HG03521 (cell line): ENCODE measurements around the gene PTPRN2.

ENCODE experiments used
- ATAC-seq: cut with Tn5 transposase; IDR thresholded peaks from one replicate; pipeline ENCODE4 v1.9.1; 2021; ENCODE audit warnings: mild to moderate bottlenecking, moderate library complexity; ENCODE audit not compliant: unreplicated experiment

PTPRN2 gene

GRCh38 chr7:158070222-158070920 is 517.3 kb downstream of the PTPRN2 start:
- ATAC-seq = no peak

GRCh38 chr7:158068853-158069252 is 518.8 kb downstream of the PTPRN2 start:
- ATAC-seq = no peak

DNA sequence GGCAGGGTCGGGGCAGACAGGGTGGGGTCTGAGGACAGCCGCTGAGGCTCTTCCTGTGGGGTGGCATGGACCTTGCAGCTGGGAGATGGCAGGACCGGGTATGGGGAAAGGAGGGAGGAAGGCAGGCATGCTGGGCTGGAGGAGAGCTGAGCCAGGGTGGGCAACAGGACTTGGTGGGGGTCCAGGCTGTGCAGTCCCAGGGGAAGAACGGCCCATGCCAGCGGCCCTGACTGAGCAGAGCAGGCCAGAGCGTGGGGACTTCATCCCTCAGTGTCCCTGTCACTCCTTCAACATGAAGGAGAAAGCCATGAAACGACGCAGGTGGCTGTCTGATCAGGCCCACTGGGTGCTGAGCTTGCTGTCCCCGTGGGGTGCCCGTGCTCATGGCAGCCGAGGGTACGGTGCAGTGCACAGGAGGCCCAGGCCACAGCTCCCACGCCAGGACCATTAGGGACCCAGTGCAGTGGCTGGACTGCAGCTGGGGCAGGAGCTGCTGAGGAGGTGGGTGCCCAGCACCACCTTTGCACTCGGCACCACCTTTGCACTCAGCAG is 519.6 kb downstream of the PTPRN2 start:
- no peak for ATAC-seq

DNA sequence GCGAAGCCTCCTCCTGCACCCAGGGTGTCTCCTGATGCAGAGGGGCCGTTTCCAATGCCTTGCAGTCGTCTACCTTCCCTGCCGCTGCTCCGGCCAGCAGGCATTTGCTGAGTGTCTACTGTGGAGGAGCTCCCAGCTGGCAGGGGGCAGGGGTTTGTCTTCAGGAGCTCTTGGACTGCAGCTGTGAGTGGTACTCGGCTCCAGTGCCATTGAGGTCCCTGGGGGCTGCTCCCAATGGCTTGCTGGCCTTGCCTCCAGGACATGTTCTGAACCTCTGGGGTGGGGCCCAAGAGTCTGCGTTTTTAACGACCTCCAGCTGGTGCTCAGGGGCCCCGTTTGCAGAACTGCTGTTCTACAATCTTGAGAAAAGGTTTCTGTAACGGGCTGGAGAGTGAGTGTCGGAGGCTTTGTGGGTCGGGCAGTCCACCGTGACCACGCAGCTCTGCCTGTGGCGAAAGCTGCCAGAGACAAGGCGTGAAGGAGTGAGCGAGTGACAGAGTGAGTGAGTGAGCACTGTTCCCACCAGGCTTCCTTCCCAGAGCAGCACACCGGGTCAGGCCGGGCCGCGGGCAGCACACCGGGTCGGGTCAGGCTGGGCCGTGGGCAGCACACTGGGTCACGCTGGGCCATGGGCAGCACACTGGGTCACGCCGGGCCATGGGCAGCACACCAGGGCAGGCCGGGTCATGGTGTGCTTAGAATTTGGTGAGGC is 520.2 kb downstream of the PTPRN2 start:
- no peak for ATAC-seq

- ATAC-seq = no peak
These were observed 521.5 kb downstream of the PTPRN2 start for GRCh38 chr7:158066085-158066484.

GRCh38 chr7:158065340-158065739 is 522.3 kb downstream of the PTPRN2 start:
- no peak for ATAC-seq

DNA sequence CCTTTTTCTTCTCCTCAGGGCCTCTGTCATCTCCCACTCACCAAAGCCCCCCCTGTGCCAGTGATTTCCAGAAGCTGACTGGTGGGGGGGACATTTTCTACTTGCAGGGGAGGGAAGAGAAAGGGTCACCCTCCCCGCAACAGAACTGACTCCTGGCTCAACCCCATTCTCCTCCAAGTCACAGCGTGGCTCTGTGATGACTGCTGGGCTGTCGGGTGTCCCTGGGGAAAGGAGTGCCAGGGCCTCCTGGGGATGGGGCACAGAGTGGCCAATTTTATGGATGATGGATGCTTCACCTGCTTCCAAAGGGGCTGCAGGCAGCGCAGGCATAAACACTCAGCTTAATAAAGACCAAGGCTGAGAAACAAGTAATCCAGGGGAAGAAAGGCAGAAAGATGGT is 523.0 kb downstream of the PTPRN2 start:
- ATAC-seq = no peak

GRCh38 chr7:158063850-158064610 is 523.6 kb downstream of the PTPRN2 start:
- ATAC-seq = no peak

- no peak for ATAC-seq
These were observed 525.0 kb downstream of the PTPRN2 start for GRCh38 chr7:158062661-158063060.

DNA sequence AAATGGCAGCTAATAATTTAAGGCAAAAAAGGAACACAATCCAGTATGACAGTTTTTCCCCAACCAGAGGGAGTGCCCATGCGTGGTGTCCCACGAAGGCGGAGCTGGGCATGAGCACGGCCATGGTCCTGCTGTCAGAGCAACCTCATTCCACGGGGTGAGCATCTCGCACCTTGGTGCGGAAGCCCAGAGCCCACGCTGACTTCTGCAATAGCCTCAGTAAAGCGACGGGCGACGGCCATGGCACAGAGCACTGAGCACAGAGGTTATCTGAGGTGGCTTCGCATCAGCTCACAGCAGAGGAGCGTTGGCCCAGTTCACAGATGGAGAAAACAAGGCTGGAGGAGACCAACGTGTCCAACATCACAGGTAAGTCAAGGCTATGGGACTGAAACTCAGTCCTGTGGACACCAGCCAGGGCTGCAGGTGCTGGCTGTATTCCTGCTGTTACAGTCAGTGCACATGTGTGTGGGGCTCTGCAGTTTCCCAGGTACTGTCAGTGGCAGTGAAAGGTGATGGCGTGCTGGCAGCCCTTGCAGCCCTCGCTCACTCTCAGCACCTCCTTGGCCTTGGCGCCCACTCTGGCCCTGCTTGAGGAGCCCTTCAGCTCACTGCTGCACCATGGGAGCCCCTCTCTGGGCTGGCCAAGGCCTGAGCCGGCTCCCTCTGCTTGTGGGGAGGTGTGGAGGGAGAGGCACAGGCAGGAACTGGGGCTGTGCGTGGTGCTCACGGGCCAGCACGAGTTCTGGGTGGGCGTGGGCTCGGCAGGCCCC is 525.6 kb downstream of the PTPRN2 start:
- no peak for ATAC-seq

- ATAC-seq = no peak
These were observed 526.5 kb downstream of the PTPRN2 start for GRCh38 chr7:158061026-158061630.

DNA sequence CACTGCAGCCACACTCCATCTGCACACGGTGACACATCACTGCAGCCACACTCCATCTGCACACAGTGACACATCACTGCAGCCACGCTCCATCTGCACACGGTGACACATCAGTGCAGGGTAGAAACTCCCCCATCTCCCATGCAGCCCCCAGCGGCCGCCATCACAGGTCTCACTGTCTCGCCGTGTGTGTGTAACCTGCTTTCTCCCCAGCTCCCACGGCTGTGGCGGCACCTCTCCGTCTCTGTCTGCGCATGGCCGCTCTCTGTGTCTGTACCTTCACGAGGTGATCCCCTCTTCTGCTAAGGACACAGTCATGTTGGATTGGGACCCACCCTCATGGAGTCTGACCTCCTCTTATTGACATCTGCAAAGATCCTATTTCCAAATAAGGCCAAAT is 527.4 kb downstream of the PTPRN2 start:
- no peak for ATAC-seq

DNA sequence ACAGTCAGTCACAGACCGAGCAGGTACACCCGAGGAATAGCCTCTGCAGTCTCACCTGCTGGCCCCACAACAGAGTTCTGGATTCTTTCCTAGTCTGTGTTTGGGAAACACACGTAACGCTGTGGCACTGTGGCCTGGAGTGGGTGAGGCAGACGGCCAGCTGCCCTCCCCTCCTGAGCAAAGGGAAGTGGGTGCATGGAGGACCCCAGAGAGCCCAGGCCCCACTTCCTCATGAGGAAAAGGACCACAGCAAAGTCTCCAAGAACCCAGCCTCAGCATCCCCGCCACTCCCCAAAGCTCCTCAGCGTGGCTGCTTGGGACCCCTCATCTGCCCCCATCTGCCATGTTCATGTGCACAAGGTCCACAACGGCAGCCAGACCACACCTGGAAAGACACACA is 530.2 kb downstream of the PTPRN2 start:
- ATAC-seq = no peak

DNA sequence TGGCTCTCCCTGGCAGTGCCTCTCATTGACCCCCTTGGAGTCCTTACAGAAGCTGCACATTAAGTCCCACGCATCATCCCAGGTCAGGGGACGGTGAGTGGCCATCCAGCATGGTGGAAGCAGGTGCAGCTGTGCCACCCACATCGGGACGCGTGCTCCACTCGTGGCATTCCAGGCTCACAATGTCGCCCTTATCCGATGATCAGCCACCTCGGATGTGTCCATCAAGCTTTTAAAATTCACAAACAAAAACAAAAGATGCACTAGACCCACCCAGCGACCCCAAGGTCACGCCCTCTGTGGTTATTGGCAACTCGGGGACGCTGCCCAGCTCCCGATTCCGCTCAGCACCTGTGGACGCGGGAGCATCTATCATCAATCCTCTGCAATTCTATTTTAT is 530.9 kb downstream of the PTPRN2 start:
- ATAC-seq = no peak

DNA sequence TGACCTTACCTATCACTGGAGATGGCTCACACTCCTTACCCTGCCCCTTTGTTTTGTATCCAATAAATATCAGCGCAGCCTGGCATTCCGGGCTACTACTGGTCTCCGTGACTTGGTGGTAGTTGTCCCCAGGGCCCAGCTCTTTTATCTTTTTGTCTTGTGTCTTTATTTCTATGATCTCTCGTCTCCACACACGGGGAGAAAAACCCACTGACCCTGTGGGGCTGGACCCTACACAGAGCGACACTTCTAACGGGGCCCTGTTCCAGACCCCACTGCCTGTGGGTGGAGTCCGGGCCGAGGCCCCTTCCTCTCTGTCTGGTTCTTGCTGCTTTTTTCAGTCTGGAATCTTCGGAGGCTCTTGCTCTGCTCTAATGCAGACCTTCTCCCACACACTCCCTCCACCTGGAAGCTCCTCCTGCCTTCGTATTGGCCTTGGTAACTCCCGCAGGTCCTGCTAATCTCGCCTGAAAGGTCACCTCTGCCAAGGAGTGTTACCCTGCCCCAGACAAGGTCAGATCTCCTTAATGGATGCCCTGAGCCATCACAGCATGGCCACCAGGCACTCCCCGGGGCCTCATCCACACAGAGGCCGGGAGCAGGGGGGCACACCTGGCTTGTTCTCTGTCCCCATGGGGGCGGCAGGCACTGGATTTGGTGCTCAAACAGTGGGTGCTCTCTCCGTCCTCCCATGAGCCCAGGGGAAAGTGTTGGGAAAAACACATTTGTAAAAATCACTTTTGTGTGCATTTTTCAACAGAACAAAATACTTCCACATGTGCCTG is 531.7 kb downstream of the PTPRN2 start:
- no peak for ATAC-seq

DNA sequence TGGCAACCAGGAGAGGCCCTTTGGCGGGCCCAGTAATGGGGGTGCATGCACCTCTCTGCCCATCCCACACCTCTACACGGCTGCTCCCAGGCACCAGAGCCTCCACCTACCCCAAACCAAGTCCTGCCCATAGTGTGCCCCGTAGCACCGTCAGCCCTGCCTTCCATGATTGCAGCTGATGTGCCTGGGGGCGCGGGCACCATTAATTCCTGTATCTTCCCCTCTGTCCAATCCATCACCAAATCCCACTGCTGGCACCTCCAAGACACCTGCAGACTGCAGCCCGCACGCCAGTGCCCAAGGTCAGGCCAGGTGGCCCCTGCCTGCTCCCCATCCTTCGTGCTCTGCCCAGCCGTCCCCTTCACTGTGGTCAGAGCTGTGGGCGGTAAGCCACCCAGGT is 533.0 kb downstream of the PTPRN2 start:
- ATAC-seq = no peak

GRCh38 chr7:158054081-158054480 is 533.5 kb downstream of the PTPRN2 start:
- ATAC-seq = no peak

DNA sequence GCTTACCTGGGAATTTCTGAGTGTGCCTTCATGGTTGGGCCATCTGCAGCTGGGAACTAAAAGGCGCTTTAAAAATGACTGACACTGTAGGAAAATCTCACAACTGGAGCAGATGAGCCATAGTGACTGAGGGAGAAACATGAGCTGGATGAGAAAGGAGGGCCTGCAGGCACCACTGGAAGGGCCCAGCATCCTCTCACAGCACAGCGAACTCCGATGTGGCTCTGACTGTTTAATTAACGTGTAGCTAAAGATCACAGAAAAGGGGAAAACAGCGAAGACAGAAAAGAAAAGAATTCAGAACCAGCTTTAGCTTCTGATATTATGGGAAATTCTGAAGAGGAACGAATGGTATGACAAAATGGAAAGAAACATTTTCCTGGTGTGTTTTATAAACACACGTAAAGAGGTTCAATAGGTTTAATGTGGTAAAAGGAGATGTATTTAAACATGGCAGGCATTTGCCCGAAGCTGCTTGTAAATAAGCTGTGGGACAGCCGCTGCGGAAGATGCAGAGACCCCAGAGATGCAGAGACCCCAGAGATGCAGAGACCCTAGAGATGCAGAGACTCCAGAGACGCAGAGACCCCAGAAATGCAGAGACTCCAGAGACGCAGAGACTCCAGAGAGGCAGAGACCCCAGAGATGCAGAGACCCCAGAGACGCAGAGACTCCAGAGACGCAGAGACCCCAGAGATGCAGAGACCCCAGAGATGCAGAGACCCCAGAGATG is 534.3 kb downstream of the PTPRN2 start:
- ATAC-seq = no peak
